GM18867 (cell line): ENCODE data around the gene KLHL36.
A peak's percentile ranks its signal among the peaks of the same experiment; 100 is the strongest.
"Not testable (repeated sequence)": the region's sequence is repeated elsewhere in the genome, so short reads cannot be mapped to it uniquely, and the experiment has no call there.

Experiments used
- ATAC-seq: cut with Tn5 transposase; IDR thresholded peaks from one replicate; pipeline ENCODE4 v1.9.1; 2021; ENCODE audit warnings: mild to moderate bottlenecking, moderate library complexity; ENCODE audit not compliant: unreplicated experiment

The KLHL36 gene

GRCh38 chr16:84667600-84668309, 19.4 kb downstream of the KLHL36 start:
- no peak for ATAC-seq

- ATAC-seq, result no peak
These were observed 21.8 kb downstream of the KLHL36 start for GRCh38 chr16:84670063-84670462.

- ATAC-seq, result peak; percentile 57
These were observed 24.2 kb downstream of the KLHL36 start for GRCh38 chr16:84672276-84673202.

- ATAC-seq, result no peak
These were observed 24.9 kb downstream of the KLHL36 start for GRCh38 chr16:84673203-84673535.

- no peak for ATAC-seq
These were observed 25.2 kb downstream of the KLHL36 start for GRCh38 chr16:84673561-84673960.

GRCh38 chr16:84675423-84675822, 27.1 kb downstream of the KLHL36 start:
- no peak for ATAC-seq

- no peak for ATAC-seq
These were observed 27.6 kb downstream of the KLHL36 start for GRCh38 chr16:84675884-84676283.

GRCh38 chr16:84677017-84677803, 28.9 kb downstream of the KLHL36 start:
- ATAC-seq, result no peak

- ATAC-seq, result no peak
These were observed 29.5 kb downstream of the KLHL36 start for GRCh38 chr16:84677849-84678248.

GRCh38 chr16:84678541-84678940, 30.2 kb downstream of the KLHL36 start:
- ATAC-seq, result no peak

GRCh38 chr16:84680165-84680842, 32.0 kb downstream of the KLHL36 start:
- ATAC-seq, result no peak

- ATAC-seq, result no peak
These were observed 32.7 kb downstream of the KLHL36 start for GRCh38 chr16:84680843-84681629.

GRCh38 chr16:84683691-84684591, 35.6 kb downstream of the KLHL36 start:
- no peak for ATAC-seq

- ATAC-seq, result no peak
These were observed 36.3 kb downstream of the KLHL36 start for GRCh38 chr16:84684592-84684965.

- ATAC-seq, result no peak
These were observed 36.9 kb downstream of the KLHL36 start for GRCh38 chr16:84685210-84685609.

GRCh38 chr16:84686707-84687298, 38.5 kb downstream of the KLHL36 start:
- no peak for ATAC-seq

GRCh38 chr16:84687715-84688114, 39.4 kb downstream of the KLHL36 start:
- ATAC-seq, result peak; percentile 73

- ATAC-seq, result not testable (repeated sequence)
These were observed 39.9 kb downstream of the KLHL36 start for GRCh38 chr16:84688163-84688562.

- no peak for ATAC-seq
These were observed 40.8 kb downstream of the KLHL36 start for GRCh38 chr16:84689111-84689510.
